Activated naive CD8-positive, alpha-beta T cell treated with anti-CD3 and anti-CD28 coated beads, Interleukin-2, amount 50 U/mL, for 16 hours (primary cell): ENCODE data around the gene FBP2.
"Not testable (repeated sequence)": the region's sequence is repeated elsewhere in the genome, so short reads cannot be mapped to it uniquely, and the experiment has no call there.

Experiments
- DNase-seq: peaks from one replicate; pipeline ENCODE4 v3.0.0-alpha.2; 2020; ENCODE audit warnings: low read depth, low spot score

Gene FBP2

GRCh38 chr9:94606646-94607422 lies 13.2 kb upstream of the FBP2 start:
- DNase-seq, result no peak

- DNase-seq, result peak; percentile 52
These were observed 9.9 kb upstream of the FBP2 start for GRCh38 chr9:94603259-94604160.

- no peak for DNase-seq
These were observed 9.0 kb upstream of the FBP2 start for GRCh38 chr9:94602666-94603065.

GRCh38 chr9:94600715-94601114 lies 7.1 kb upstream of the FBP2 start:
- DNase-seq, result no peak

- DNase-seq, result no peak
These were observed 6.6 kb upstream of the FBP2 start for GRCh38 chr9:94600258-94600657.

- no peak for DNase-seq
These were observed 5.5 kb upstream of the FBP2 start for GRCh38 chr9:94599102-94599501.

GRCh38 chr9:94592683-94593082 lies 941 bp downstream of the FBP2 start:
- DNase-seq, result not testable (repeated sequence)

GRCh38 chr9:94591876-94592275 lies 1.7 kb downstream of the FBP2 start:
- DNase-seq, result no peak

- DNase-seq, result not testable (repeated sequence)
These were observed 2.5 kb downstream of the FBP2 start for GRCh38 chr9:94591046-94591545.

GRCh38 chr9:94588681-94589080 lies 4.9 kb downstream of the FBP2 start:
- DNase-seq, result no peak

- no peak for DNase-seq
These were observed 6.8 kb downstream of the FBP2 start for GRCh38 chr9:94586814-94587213.

- no peak for DNase-seq
These were observed 7.3 kb downstream of the FBP2 start for GRCh38 chr9:94586316-94586715.

- DNase-seq, result no peak
These were observed 9.1 kb downstream of the FBP2 start for GRCh38 chr9:94584555-94584954.

- DNase-seq, result no peak
These were observed 11.9 kb downstream of the FBP2 start for GRCh38 chr9:94581728-94582127.

- no peak for DNase-seq
These were observed 16.1 kb downstream of the FBP2 start for GRCh38 chr9:94577571-94577970.

- DNase-seq, result no peak
These were observed 16.6 kb downstream of the FBP2 start for GRCh38 chr9:94577036-94577435.

GRCh38 chr9:94576131-94576530 lies 17.5 kb downstream of the FBP2 start:
- DNase-seq, result no peak

- no peak for DNase-seq
These were observed 24.5 kb downstream of the FBP2 start for GRCh38 chr9:94568972-94569712.

- no peak for DNase-seq
These were observed 25.3 kb downstream of the FBP2 start for GRCh38 chr9:94568250-94568889.

GRCh38 chr9:94567271-94567670 lies 26.4 kb downstream of the FBP2 start:
- DNase-seq, result no peak

- DNase-seq, result no peak
These were observed 27.1 kb downstream of the FBP2 start for GRCh38 chr9:94566550-94566949.
